ENCODE data around the gene PECR.

DNA sequence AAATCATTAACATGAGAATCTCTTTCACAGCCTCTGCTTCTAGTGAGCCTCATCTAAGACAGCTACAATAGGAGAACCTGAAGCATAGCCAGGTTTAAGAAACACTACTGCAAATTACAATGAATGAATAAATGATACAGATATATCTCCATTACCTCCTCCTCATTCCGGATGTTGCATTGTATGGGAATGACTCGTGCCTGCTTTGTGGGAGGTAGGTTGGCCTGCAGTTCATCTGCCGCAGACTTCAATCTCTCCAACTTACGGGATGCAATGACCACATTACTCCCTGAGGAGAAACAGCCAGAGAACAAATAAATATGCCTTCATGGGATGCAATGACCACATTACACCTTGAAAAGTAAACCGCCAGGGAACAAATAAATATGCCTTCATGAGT lies 15.4 kb downstream of the PECR start:
- TF ChIP-seq GABPA (IDR thresholded peaks at IDR 0.05; ENCODE audit: low read depth), result no peak
- TF ChIP-seq TCF12 (IDR thresholded peaks at IDR 0.05; ENCODE audit: low read depth, low read length), result no peak
- no peak for TF ChIP-seq BHLHE40 (IDR thresholded peaks at IDR 0.05; ENCODE audit: borderline replicate concordance in 1 of 2, low read depth in 2 of 2, low read length in 1 of 2)
- no peak for TF ChIP-seq EP300 (IDR thresholded peaks at IDR 0.05; ENCODE audit: borderline replicate concordance in 1 of 2, control insufficient read depth in 1 of 2, low read depth in 2 of 2, low read length in 2 of 2)
- no peak for TF ChIP-seq SRF (IDR thresholded peaks at IDR 0.05; ENCODE audit: low read depth in 2 of 2, low read length in 2 of 2)
- TF ChIP-seq RAD51 (IDR thresholded peaks at IDR 0.05), result no peak

Data from GM12878 (cell line).